Omental fat pad (tissue), 4 donors: ENCODE data around the gene ADK. TPM values are rescaled to one million over a fixed set of nuclear protein-coding genes. Genes with fewer than 3 reads are reported as not detected.

ENCODE experiments used
- ATAC-seq: fragments of 150-250 bp; one replicate; pipeline ENCODE4 v1.9.1; 2016; ENCODE audit warnings: mild to moderate bottlenecking, moderate library complexity; ENCODE audit not compliant: low FRiP score
- DNase-seq: peaks from one replicate; pipeline ENCODE4 v3.0.0-alpha.2; 2019; ENCODE audit warnings: low spot score
- total RNA-seq, 4 donors: library from RNA; depleted of rRNA; stranded (reverse); fragments of >200 nt; gene quantifications; one replicate each; pipeline ENCODE4 v1.1.0, GENCODE V29; 2016
- TF ChIP-seq, protein P1 (sequence below), 3 donors: fragments of 450-650 bp; IDR thresholded peaks; one replicate each; pipeline ENCODE4 v1.5.1; 2016 to 2017; ENCODE audit warnings: antibody characterized with exemption in 3 of 3, mild to moderate bottlenecking in 3 of 3, moderate library complexity in 2 of 3

ADK gene
- total RNA-seq, 4 donors from 2014 or later: 19.4 to 23.3 (median 22.0) TPM

DNA sequence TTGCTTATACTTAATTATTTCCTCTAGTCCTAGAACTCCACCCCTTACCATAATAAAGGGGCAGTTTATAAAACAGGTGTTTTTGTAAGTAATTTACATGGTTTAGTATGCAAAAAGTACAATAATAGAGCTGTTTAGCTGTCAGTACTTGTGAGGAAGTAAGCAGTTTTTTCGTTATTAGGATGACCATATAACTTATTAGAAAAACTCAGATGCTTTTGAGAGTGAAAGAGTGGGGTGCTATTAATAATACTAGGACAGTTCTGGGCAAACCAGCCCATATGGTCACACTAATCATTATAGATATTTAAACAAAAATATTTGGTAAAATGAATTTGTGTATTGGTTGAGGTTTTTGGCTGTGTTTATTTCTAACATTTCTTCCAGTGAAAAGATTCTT lies 473.5 kb downstream of the ADK start:
- TF ChIP-seq, protein P1, sequence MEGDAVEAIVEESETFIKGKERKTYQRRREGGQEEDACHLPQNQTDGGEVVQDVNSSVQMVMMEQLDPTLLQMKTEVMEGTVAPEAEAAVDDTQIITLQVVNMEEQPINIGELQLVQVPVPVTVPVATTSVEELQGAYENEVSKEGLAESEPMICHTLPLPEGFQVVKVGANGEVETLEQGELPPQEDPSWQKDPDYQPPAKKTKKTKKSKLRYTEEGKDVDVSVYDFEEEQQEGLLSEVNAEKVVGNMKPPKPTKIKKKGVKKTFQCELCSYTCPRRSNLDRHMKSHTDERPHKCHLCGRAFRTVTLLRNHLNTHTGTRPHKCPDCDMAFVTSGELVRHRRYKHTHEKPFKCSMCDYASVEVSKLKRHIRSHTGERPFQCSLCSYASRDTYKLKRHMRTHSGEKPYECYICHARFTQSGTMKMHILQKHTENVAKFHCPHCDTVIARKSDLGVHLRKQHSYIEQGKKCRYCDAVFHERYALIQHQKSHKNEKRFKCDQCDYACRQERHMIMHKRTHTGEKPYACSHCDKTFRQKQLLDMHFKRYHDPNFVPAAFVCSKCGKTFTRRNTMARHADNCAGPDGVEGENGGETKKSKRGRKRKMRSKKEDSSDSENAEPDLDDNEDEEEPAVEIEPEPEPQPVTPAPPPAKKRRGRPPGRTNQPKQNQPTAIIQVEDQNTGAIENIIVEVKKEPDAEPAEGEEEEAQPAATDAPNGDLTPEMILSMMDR (IDR thresholded peaks at IDR 0.05): no peak
- DNase-seq (no peak), ATAC-seq (no peak)

DNA sequence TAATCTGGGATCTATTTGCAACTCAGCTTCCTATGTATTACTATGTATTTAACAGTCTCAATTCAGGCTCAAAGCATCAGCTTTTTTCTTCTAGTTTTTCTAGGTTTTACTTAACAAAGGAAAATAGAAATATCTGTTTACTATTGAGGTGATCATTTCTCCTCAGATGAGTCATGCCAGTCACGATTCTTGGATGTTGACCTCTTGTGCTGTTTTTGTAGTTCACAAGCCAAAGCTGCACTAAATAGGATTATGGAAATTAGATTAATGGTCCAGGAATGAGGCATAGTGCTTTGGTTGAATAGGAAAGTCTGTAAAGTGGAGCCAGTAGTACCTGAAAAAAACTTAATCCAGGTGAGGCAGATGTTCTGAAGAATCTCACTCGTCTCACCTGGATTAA lies 477.1 kb downstream of the ADK start:
- TF ChIP-seq, protein P1 (IDR thresholded peaks at IDR 0.05): no peak
- DNase-seq (no peak), ATAC-seq (no peak)

DNA sequence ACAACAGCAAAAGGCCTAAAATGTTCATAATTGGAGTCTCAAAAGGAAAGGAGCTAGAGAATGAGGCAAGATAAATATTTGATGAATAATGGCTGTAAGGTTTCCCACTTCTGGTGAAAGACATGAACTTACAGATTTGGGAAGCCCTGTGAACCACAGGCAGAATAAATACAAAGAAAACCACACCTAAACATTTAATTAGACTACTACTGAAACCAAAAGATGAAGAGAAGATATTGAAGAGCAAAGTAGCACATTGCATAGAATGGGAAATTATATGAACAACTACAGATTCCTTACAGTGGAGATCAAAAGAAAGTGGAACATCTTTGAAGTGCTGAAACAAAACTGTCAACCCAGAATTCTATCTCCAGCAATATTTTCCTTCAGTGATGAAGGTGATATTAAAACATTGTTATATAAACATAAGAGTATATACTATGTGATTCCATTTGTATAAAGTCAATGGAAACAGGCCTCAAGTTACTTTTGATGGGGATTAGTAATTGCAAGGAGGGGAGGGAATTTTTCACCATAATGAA lies 484.0 kb downstream of the ADK start:
- no peak for DNase-seq
- TF ChIP-seq, protein P1 (IDR thresholded peaks at IDR 0.05): no peak
- ATAC-seq: no peak

DNA sequence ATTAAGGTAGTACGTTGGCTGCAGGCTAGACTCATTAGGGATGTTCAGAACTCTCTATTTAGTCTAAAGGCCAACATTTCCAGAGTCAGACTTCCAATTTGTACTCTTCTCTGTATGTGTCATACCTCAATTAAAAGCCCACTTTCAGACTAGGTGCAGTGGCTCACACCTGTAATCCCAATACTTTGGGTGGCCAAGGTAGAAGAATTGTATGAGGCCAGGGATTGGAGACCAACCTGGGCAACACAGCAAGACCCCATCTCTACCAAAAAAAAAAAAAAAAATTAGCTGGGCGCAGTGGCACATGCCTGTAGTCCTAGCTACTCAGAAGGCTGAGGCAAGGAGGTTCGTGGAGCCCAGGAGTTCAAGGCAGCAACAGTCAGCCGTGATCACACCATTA lies 484.6 kb downstream of the ADK start:
- DNase-seq (no peak), ATAC-seq (no peak)
- TF ChIP-seq, protein P1 (IDR thresholded peaks at IDR 0.05): no peak

DNA sequence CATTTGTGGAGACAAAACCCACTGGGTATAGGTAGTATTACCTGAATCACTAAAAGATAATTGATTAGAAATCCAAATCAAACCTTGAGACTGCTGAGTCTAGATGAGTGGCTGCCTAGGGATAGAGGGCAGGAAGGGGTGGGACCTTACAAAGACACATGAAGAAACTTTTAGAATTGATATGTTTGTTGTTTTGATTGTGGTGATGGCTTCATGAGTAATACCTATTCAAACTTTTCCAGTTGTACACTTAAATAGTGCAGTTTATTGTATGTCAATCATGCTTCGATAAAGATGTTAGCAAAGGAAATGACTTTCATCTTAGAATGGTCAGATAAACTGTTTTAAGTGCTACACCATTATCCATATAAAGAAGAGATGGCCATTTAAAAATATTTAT lies 486.7 kb downstream of the ADK start:
- ATAC-seq (no peak), DNase-seq (no peak)

DNA sequence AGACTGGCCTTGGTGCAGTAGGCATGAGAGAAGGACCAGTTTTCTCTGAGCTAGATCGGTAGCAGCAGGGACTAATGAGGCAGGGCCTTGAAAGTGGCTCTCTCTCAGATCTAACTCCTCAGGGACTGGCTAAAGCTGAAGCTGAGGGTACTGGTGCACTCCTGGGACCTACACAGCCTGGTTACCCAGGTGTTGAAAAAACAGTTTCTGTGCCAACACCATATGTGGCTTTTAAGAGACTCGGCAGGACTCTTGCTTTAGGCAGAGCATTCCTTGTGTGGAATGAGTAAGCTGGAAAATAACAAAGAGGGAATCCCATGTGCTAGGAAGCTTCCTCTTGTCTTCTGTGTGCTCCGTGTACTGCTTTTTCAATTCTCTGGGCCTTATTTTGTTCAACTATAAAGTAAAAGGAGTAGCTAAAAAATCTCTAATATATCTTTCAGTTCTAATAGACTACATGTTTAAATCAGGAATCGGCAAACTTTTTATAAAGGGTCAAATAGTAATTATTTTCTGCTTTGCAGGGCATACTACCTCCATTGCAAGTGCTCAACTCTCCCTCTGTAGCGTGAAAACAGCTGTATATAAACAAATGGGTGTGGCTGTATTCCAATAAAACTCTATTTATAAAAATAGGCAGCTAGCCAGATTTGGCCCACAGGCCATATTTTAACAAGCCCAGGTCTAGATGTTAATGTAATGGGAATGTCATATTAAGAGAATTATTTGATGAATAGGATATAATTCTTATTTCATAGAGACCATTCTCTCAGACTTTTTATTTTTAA lies 489.3 kb downstream of the ADK start:
- TF ChIP-seq, protein P1 (IDR thresholded peaks at IDR 0.05): no peak
- DNase-seq: no peak
- no peak for ATAC-seq

More for the DNA sequence above, 486.7 kb downstream of the ADK start:
- TF ChIP-seq, protein P1 (IDR thresholded peaks at IDR 0.05): no peak

DNA sequence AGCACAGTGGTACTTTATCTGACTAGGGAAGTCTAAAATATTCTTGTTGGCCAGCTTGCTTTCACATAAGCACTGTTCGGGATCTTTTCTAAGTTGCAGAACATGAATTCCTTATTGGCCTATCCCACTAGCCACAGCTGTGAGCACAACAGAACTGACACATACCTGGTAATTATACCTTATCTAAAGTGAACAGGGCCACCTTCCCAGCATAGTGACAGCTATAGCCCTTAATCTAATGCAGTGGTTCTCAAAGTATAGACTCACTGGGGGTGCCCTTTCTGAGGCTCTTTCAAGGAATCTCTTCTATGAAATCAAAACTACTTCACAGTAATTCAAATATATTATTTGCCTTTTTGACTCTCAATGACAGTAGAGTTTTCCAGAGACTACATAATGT lies 490.6 kb downstream of the ADK start:
- no peak for ATAC-seq
- no peak for DNase-seq

More for the DNA sequence above, 490.6 kb downstream of the ADK start:
- TF ChIP-seq, protein P1 (IDR thresholded peaks at IDR 0.05): no peak
